ENCODE data around the gene CCL28. TPM values are rescaled to one million over a fixed set of nuclear protein-coding genes. Genes with fewer than 3 reads are reported as not detected.
"Not testable (repeated sequence)": the region's sequence is repeated elsewhere in the genome, so short reads cannot be mapped to it uniquely, and the experiment has no call there.

The CCL28 gene
- total and polyA plus RNA-seq, 11 donors = 0.06 to 1.6 (median 0.31) TPM; not detected in 1

- no peak overlapping the region for H3K4me3 ChIP-seq
- WGBS, 4 donors = 82 to 89% (median 87%) methylated on average over 7 of the region's 7 CpGs
- no peaks in the 10 kb centered on the region for H3K4me1 ChIP-seq
- TF ChIP-seq POLR2A (IDR thresholded peaks at IDR 0.05) = no peak
- TF ChIP-seq, protein P1, sequence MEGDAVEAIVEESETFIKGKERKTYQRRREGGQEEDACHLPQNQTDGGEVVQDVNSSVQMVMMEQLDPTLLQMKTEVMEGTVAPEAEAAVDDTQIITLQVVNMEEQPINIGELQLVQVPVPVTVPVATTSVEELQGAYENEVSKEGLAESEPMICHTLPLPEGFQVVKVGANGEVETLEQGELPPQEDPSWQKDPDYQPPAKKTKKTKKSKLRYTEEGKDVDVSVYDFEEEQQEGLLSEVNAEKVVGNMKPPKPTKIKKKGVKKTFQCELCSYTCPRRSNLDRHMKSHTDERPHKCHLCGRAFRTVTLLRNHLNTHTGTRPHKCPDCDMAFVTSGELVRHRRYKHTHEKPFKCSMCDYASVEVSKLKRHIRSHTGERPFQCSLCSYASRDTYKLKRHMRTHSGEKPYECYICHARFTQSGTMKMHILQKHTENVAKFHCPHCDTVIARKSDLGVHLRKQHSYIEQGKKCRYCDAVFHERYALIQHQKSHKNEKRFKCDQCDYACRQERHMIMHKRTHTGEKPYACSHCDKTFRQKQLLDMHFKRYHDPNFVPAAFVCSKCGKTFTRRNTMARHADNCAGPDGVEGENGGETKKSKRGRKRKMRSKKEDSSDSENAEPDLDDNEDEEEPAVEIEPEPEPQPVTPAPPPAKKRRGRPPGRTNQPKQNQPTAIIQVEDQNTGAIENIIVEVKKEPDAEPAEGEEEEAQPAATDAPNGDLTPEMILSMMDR (IDR thresholded peaks at IDR 0.05) = no peak
- H3K9me3 ChIP-seq = peaks cover 0 to 7% (median 0%) of the 10 kb centered on the region in 12 donors
- H3K27ac ChIP-seq = no peak overlapping the region
- no peaks in the 10 kb centered on the region for H3K27me3 ChIP-seq
- DNase-seq (no peak), ATAC-seq (no peak)
- H3K36me3 ChIP-seq = no peaks in the 10 kb centered on the region
- intact Hi-C loops (cut with DNase I) = no loop called here
Measured at GRCh38 chr5:43410414-43410813, 1.8 kb downstream of the CCL28 start.

DNA sequence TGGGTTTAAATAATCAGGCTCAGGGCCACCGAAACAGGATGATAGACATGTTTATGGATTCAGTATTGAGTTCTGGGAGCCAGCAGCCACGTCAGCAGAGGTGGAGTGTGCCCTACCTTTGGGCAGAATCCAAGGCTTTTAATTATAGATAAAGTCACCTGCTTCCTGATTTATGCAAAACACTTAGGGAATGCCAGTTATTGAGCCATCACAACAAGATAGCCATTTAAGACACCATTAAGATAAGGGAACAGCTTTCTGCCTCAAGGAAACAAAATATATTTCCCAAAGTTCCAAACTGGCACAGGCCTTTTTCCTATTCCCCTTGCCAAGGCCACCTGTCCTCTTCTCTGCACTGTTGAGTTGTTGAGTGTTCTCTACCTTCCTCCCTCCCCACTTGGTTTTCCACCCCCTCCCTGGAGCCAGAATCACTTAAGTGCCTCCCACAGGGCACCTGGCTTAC, 2.4 kb downstream of the CCL28 start:
- 36 to 49% (median 43%) methylated on average over 2 of the region's 2 CpGs for WGBS, 4 donors
- TF ChIP-seq, protein P1 (IDR thresholded peaks at IDR 0.05) = no peak
- TF ChIP-seq POLR2A (IDR thresholded peaks at IDR 0.05) = no peak
- no peak for ATAC-seq
- H3K4me3 ChIP-seq = no peak overlapping the region
- no peak overlapping the region for H3K27ac ChIP-seq
- no peaks in the 10 kb centered on the region for H3K27me3 ChIP-seq
- H3K9me3 ChIP-seq = peaks cover 0 to 7% (median 0%) of the 10 kb centered on the region in 12 donors
- intact Hi-C loops (cut with DNase I) = no loop called here
- H3K4me1 ChIP-seq = no peaks in the 10 kb centered on the region
- H3K36me3 ChIP-seq = no peaks in the 10 kb centered on the region
- no peak for DNase-seq

DNA sequence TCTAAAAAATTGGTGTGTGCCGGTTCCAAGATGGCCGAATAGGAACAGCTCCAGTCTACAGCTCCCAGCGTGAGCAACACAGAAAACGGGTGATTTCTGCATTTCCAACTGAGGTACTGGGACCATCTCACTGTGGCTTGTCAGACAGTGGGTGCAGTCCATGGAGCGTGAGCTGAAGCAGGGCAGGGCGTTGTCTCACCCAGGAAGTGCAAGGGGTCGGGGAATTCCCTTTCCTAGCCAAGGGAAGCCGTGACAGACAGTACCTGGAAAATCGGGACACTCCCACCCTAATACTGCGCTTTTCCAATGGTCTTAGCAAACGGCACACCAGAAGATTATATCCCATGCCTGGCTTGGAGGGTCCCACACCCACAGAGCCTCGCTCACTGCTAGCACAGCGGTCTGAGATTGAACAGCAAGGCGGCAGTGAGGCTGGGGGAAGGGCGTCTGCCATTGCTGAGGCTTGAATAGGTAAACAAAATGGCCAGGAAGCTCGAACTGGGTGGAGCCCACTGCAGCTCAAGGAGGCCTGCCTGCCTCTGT, 9.6 kb downstream of the CCL28 start:
- H3K4me1 ChIP-seq; intact Hi-C loops (cut with DNase I); ATAC-seq; H3K36me3 ChIP-seq; H3K4me3 ChIP-seq; H3K9me3 ChIP-seq; DNase-seq; H3K27ac ChIP-seq: not testable (repeated sequence)
- H3K27me3 ChIP-seq = peaks cover 0 to 28% (median 8%) of the 10 kb centered on the region in 9 donors
- WGBS, 4 donors = 83 to 87% (median 87%) methylated on average over 14 to 16 of the region's 16 CpGs

DNA sequence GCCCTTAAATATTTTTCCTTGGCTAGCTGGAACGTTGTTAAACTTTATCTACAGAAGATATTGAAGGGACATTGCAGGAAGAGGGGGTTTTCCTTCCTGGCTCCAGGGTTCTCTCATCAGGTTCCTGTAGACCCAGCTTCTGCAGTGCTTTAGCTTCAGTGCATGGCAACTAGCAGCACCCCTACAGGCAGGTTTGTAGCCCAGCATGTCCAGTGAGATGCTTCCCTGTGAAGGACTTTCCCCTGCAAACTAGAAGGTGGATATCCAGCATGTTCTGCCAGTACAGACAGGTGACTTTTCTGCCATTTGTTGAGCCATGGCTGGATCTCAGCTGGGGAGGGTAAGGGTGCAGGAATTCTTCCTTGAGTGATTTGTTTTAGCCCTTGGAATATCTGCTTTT, 10.4 kb downstream of the CCL28 start:
- intact Hi-C loops (cut with DNase I) = no loop called here
- TF ChIP-seq POLR2A (IDR thresholded peaks at IDR 0.05) = no peak
- TF ChIP-seq, protein P1 (IDR thresholded peaks at IDR 0.05) = no peak

DNA sequence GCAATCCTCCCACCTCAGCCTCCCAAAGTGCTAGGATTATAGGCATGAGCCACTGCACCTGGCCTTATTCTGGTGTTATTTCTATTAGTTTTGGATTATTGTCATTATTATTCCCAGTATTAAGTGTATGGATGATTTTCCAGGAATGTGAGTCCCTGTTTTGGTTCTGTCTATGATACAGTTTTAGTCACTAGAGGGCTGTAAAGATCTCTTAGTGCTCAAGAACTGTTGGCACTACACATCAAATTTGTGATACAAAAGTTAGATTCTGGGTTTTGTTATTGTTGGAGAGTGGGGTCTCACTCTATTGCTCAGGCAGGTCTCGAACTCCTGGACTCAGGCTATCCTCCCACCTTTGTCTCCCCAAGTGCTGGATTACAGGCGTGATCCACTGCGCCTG, 12.1 kb downstream of the CCL28 start:
- H3K9me3 ChIP-seq = no peaks in the 10 kb centered on the region
- no peaks in the 10 kb centered on the region for H3K36me3 ChIP-seq
- H3K4me3 ChIP-seq = no peak overlapping the region
- no peak overlapping the region for H3K27ac ChIP-seq
- DNase-seq (no peak), ATAC-seq (no peak)
- H3K4me1 ChIP-seq = peaks cover 0 to 7% (median 3%) of the 10 kb centered on the region in 12 donors
- TF ChIP-seq, protein P1 (IDR thresholded peaks at IDR 0.05) = peak in 2 of 12 donors; percentile 10 to 15
- TF ChIP-seq POLR2A (IDR thresholded peaks at IDR 0.05) = no peak
- intact Hi-C loops (cut with DNase I) = no loop called here
- peaks cover 0 to 44% (median 20%) of the 10 kb centered on the region in 9 donors for H3K27me3 ChIP-seq
- 73 to 100% (median 81%) methylated on average over 3 of the region's 3 CpGs for WGBS, 4 donors

More for the DNA sequence above, 10.4 kb downstream of the CCL28 start:
- no peak for ATAC-seq
- H3K27ac ChIP-seq = no peak overlapping the region
- peaks cover 0 to 3% (median 0%) of the 10 kb centered on the region in 12 donors for H3K9me3 ChIP-seq
- H3K4me1 ChIP-seq = peaks cover 0 to 5% (median 2%) of the 10 kb centered on the region in 12 donors
- no peak overlapping the region for H3K4me3 ChIP-seq
- WGBS, 4 donors = 30 to 43% (median 34%) methylated on average over 1 of the region's 1 CpG
- H3K27me3 ChIP-seq = peaks cover 0 to 36% (median 13%) of the 10 kb centered on the region in 9 donors
- DNase-seq = no peak
- no peaks in the 10 kb centered on the region for H3K36me3 ChIP-seq

All from heart left ventricle (tissue), 16 donors.